GM12891 (cell line): ENCODE data around the gene FARS2.

Experiments used
- POLR2A ChIP-seq: IDR thresholded peaks from 2 replicates; pipeline ENCODE4 v1.6.1; 2011; ENCODE audit warnings: low read depth, low read length, control low read depth
- POLR2AphosphoS5 ChIP-seq: IDR thresholded peaks from 2 replicates; pipeline ENCODE4 v1.6.1; 2011; ENCODE audit warnings: low read depth, low read length, control low read depth
- SPI1 ChIP-seq: IDR thresholded peaks from 2 replicates; pipeline ENCODE4 v1.6.1; 2011; ENCODE audit warnings: low read depth, low read length, control low read depth

- TF ChIP-seq POLR2AphosphoS5 (no peak), POLR2A (no peak), SPI1 (no peak)
These were observed 525.1 kb downstream of the FARS2 start for GRCh38 chr6:5786321-5786968.
